ENCODE results near the gene GNG2. TPM values are rescaled to one million over a fixed set of nuclear protein-coding genes. Genes with fewer than 3 reads are reported as not detected.
A peak's percentile ranks its signal among the peaks of the same experiment; 100 is the strongest.

GNG2 gene
- total RNA-seq, 1 experiment from 2014 or later = not detected

DNA sequence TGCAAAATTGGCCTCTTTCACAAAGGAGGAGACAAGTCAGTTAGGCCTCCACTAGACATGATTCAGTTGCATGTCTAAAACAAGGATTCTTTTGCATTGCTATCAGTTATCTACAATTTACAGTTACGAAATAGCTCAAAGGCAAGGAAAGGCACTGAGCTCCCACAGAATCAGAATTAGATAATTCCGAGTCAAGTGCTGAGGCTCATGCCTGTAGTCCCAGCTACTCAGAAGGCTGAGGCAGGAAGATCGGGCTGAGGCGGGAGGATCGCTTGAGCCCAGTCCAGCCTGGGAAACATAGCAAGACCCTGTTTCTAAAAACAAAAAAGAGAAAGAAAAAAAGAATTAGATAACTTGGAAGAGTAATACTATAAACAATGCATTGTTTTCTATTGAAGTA is 116.7 kb downstream of the GNG2 start:
- Mint-ChIP-seq H3K27ac (ENCODE audit: unreplicated experiment) (no peak overlapping the region), H3K9me3 (ENCODE audit: low read depth, unreplicated experiment) (no peaks in the 10 kb centered on the region), H3K27me3 (ENCODE audit: unreplicated experiment) (peaks cover 56% of the 10 kb centered on the region), H3K4me3 (ENCODE audit: low read depth, unreplicated experiment) (no peak overlapping the region), H3K4me1 (ENCODE audit: low read depth, unreplicated experiment) (no peaks in the 10 kb centered on the region), H3K36me3 (ENCODE audit: insufficient read depth, unreplicated experiment) (no peaks in the 10 kb centered on the region)
- CTCF ChIA-PET = no interaction called here
- no peak for DNase-seq
- intact Hi-C loops (cut with micrococcal nuclease; ENCODE audit: unreplicated experiment) = loop anchor here (5.0 kb wide), 1 partner anchor 150 kb away; no protein-coding TSS in a partner anchor
- BruUV-seq (replicated peaks) = no TSS peak
- TF ChIP-seq, protein P1, sequence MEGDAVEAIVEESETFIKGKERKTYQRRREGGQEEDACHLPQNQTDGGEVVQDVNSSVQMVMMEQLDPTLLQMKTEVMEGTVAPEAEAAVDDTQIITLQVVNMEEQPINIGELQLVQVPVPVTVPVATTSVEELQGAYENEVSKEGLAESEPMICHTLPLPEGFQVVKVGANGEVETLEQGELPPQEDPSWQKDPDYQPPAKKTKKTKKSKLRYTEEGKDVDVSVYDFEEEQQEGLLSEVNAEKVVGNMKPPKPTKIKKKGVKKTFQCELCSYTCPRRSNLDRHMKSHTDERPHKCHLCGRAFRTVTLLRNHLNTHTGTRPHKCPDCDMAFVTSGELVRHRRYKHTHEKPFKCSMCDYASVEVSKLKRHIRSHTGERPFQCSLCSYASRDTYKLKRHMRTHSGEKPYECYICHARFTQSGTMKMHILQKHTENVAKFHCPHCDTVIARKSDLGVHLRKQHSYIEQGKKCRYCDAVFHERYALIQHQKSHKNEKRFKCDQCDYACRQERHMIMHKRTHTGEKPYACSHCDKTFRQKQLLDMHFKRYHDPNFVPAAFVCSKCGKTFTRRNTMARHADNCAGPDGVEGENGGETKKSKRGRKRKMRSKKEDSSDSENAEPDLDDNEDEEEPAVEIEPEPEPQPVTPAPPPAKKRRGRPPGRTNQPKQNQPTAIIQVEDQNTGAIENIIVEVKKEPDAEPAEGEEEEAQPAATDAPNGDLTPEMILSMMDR (IDR thresholded peaks at IDR 0.05; ENCODE audit: unreplicated experiment) = no peak

DNA sequence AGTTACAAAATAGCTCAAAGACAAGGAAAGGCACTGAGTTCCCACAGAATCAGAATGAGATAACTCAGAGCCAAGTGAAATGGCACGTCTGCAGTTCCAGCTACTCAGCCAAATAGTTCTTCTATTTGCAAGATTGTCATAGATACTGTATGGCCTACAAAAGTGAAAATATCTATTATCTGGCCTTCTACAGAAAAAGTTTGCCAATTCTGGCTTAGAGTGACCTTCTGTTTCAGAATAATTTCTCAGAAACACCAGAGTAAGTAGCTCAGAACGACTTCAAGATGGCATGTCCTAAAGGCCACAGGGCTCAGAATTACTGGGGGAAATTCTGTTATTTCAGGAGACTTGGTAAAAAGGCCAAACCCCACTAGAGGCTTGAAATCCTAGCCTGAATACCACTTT is 118.3 kb downstream of the GNG2 start:
- no peaks in the 10 kb centered on the region for H3K9me3 Mint-ChIP-seq (ENCODE audit: low read depth, unreplicated experiment)
- H3K27ac Mint-ChIP-seq (ENCODE audit: unreplicated experiment) = no peak overlapping the region
- H3K27me3 Mint-ChIP-seq (ENCODE audit: unreplicated experiment) = peaks cover 58% of the 10 kb centered on the region
- no TSS peak for BruUV-seq (replicated peaks)
- no peak for DNase-seq
- intact Hi-C loops (cut with micrococcal nuclease; ENCODE audit: unreplicated experiment) = loop anchor here (2.0 to 5.0 kb wide), 3 partner anchors 151 to 696 kb away; no protein-coding TSS in a partner anchor
- H3K4me3 Mint-ChIP-seq (ENCODE audit: low read depth, unreplicated experiment) = no peak overlapping the region
- H3K36me3 Mint-ChIP-seq (ENCODE audit: insufficient read depth, unreplicated experiment) = no peaks in the 10 kb centered on the region
- CTCF ChIA-PET = interaction anchor here (1.0 to 1.9 kb wide), 2 partner anchors 150 to 202 kb away, joined by 3 to 7 read pairs; no protein-coding TSS in a partner anchor
- H3K4me1 Mint-ChIP-seq (ENCODE audit: low read depth, unreplicated experiment) = no peaks in the 10 kb centered on the region
- TF ChIP-seq, protein P1 (IDR thresholded peaks at IDR 0.05; ENCODE audit: unreplicated experiment) = no peak

DNA sequence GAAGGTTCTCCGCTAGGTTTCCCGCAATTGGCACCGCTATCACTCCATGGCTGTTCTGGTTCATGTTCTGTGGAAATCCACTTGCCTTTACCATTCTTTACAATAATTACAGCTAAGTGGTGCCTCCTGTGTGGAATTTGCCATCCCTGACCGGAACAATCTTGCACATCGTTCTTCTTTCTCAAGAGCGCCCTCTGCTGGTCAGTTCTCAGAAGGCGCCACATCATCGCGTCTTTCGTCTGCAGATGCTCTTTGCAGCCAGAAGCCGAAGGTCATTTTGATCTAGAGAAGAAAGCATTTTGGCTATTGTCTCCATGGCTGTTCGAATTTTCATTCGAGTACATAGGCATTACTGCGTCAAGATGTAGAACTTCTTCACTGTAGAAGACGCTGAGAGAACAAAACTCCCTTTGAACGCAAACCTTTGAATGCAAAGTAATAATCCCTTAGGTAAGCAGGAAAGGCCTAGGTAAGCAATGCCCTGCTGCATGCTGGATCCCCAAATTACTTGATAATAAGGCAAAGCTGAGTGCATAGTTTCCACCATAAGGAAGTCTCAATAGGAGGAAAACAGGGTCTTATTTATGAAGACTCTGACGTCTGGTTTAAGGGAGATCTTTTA is 118.8 kb downstream of the GNG2 start:
- CTCF ChIA-PET = interaction anchor here (0.5 to 1.9 kb wide), 3 partner anchors 151 to 203 kb away, joined by 3 to 7 read pairs (median 4); no protein-coding TSS in a partner anchor
- Mint-ChIP-seq H3K9me3 (ENCODE audit: low read depth, unreplicated experiment) (peaks cover 2% of the 10 kb centered on the region), H3K4me1 (ENCODE audit: low read depth, unreplicated experiment) (no peaks in the 10 kb centered on the region), H3K27ac (ENCODE audit: unreplicated experiment) (no peak overlapping the region), H3K36me3 (ENCODE audit: insufficient read depth, unreplicated experiment) (no peaks in the 10 kb centered on the region), H3K27me3 (ENCODE audit: unreplicated experiment) (peaks cover 58% of the 10 kb centered on the region), H3K4me3 (ENCODE audit: low read depth, unreplicated experiment) (no peak overlapping the region)
- BruUV-seq (replicated peaks) = no TSS peak
- peak; percentile 80 for DNase-seq
- TF ChIP-seq, protein P1 (IDR thresholded peaks at IDR 0.05; ENCODE audit: unreplicated experiment) = peak; percentile 82
- intact Hi-C loops (cut with micrococcal nuclease; ENCODE audit: unreplicated experiment) = loop anchor here (2.0 to 5.0 kb wide), 3 partner anchors 152 to 696 kb away; no protein-coding TSS in a partner anchor

DNA sequence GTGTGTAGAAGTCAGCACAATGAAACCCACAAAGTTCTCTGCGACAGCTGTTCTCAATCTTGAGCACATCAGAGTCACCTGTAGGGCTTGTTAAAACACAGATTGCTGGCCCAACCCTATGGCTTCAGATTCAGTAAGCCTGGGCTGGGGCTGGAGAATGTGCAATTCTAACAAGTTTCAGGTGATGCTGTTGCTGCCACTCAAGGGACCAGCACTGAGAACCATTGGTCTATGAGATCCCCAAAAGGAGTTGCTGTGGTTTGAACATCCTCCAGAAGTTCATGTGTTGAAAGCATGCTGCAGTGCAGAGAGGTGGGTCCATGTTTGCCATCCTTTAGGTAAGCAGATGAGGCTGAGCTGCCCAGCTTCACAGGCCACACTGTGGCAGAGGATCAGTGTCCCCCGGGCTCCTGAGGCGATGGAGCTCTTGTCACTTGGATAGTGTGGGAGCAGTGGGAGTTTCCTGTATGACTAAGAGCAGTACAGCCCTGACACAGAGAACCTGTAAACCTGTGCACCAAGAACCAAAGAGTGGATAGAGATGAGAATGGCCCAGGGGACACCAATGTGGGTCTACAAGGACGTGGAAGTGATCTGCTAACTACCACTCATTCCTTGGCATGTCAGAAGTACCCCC is 120.9 kb downstream of the GNG2 start:
- Mint-ChIP-seq H3K4me3 (ENCODE audit: low read depth, unreplicated experiment) (no peak overlapping the region), H3K36me3 (ENCODE audit: insufficient read depth, unreplicated experiment) (no peaks in the 10 kb centered on the region), H3K9me3 (ENCODE audit: low read depth, unreplicated experiment) (peaks cover 2% of the 10 kb centered on the region), H3K4me1 (ENCODE audit: low read depth, unreplicated experiment) (no peaks in the 10 kb centered on the region), H3K27me3 (ENCODE audit: unreplicated experiment) (peaks cover 69% of the 10 kb centered on the region), H3K27ac (ENCODE audit: unreplicated experiment) (no peak overlapping the region)
- no TSS peak for BruUV-seq (replicated peaks)
- no peak for DNase-seq
- CTCF ChIA-PET = no interaction called here
- TF ChIP-seq, protein P1 (IDR thresholded peaks at IDR 0.05; ENCODE audit: unreplicated experiment) = no peak
- intact Hi-C loops (cut with micrococcal nuclease; ENCODE audit: unreplicated experiment) = no loop called here

All from Calu3 (cell line).